Neural progenitor cell (in vitro differentiated cells): ENCODE data around the gene PIAS2.

Source experiments
- EZH2 ChIP-seq: fragments of 200-600 bp; sonication (generic); IDR thresholded peaks from 2 replicates; pipeline ENCODE4 v1.6.1; 2017; ENCODE audit warnings: antibody characterized with exemption, mild to moderate bottlenecking, moderate library complexity
- EZH2phosphoT487 ChIP-seq: fragments of 200-600 bp; sonication (generic); IDR thresholded peaks from 2 replicates; pipeline ENCODE4 v1.6.1; 2017; ENCODE audit warnings: antibody characterized with exemption
- TF ChIP-seq, protein P1 (sequence below): fragments of 200-600 bp; sonication (generic); IDR thresholded peaks from 2 replicates; pipeline ENCODE4 v1.5.1; 2017; ENCODE audit warnings: antibody characterized with exemption, mild to moderate bottlenecking

DNA sequence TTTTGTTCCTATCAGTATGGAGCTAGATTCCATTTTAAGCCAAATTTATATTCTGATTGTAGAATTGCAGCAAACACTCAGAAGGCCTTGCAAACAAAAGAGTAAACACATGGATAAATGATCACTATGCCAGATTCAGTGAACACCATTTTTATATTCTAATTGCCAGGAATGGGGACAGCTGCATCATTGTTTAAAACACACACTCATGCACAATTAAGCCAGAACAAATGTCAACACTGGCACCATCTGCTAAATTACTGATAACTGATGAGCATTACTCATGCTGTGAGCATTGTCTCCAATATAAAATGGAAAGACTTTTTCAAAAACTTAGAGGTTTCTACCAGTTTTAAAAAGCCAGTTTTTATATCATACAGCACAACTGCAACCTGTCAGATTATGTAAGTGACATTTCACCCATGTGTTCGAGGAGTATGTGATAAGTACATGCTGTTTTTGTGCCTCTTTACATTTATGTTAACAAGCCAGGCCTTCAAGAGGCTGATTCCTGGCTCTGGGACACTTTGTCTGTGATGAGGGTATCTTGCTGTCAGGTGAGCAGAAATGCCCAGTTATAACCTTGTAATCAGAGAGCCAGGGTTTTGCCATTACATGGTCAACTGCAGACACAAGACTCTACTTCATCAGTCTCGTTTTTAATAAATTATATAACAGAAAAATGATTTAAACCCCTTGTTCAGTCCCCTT is 156.1 kb downstream of the PIAS2 start:
- TF ChIP-seq, protein P1, sequence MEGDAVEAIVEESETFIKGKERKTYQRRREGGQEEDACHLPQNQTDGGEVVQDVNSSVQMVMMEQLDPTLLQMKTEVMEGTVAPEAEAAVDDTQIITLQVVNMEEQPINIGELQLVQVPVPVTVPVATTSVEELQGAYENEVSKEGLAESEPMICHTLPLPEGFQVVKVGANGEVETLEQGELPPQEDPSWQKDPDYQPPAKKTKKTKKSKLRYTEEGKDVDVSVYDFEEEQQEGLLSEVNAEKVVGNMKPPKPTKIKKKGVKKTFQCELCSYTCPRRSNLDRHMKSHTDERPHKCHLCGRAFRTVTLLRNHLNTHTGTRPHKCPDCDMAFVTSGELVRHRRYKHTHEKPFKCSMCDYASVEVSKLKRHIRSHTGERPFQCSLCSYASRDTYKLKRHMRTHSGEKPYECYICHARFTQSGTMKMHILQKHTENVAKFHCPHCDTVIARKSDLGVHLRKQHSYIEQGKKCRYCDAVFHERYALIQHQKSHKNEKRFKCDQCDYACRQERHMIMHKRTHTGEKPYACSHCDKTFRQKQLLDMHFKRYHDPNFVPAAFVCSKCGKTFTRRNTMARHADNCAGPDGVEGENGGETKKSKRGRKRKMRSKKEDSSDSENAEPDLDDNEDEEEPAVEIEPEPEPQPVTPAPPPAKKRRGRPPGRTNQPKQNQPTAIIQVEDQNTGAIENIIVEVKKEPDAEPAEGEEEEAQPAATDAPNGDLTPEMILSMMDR: no peak
- no peak for TF ChIP-seq EZH2
- no peak for TF ChIP-seq EZH2phosphoT487
